ENCODE measurements around the gene ZBTB21. TPM values are rescaled to one million over a fixed set of nuclear protein-coding genes. Genes with fewer than 3 reads are reported as not detected.

Gene ZBTB21
- total RNA-seq, 1 experiment from 2014 or later, result 18.1 TPM

- Histone ChIP-seq H2AFZ (ENCODE audit: low read length) (no peak overlapping the region), H3K23me2 (ENCODE audit: insufficient read length, low read depth, low read length, poor library complexity, severe bottlenecking) (peaks cover 3% of the 10 kb centered on the region), H3K79me2 (ENCODE audit: insufficient read depth, low read length) (no peaks in the 10 kb centered on the region), H3K4ac (ENCODE audit: low read depth, low read length) (no peak overlapping the region), H3K9ac (ENCODE audit: extremely low read depth, insufficient read length, low read length) (no peak overlapping the region), H3K4me1 (ENCODE audit: insufficient read depth, low read length) (no peaks in the 10 kb centered on the region), H3K79me1 (ENCODE audit: insufficient read depth, low read depth, low read length, poor library complexity, severe bottlenecking) (no peaks in the 10 kb centered on the region), H3K4me2 (ENCODE audit: insufficient read depth, insufficient read length, low read length) (no peak overlapping the region), H3K14ac (ENCODE audit: insufficient read depth, low read length) (peak overlapping the region; percentile 63; the same call in 1 of the 2 replicates), H2BK15ac (ENCODE audit: low read depth, low read length) (no peak overlapping the region), H4K5ac (ENCODE audit: insufficient read length, low read depth, low read length) (no peak overlapping the region), H2BK120ac (ENCODE audit: low read depth, low read length, poor library complexity, severe bottlenecking) (no peak overlapping the region), H2BK5ac (ENCODE audit: insufficient read length, low read length) (no peak overlapping the region), H2BK12ac (ENCODE audit: insufficient read length, low read depth, low read length) (no peak overlapping the region), H3T11ph (ENCODE audit: low read length) (no peak overlapping the region), H3K27ac (ENCODE audit: insufficient read length, low read depth, low read length) (no peak overlapping the region), H4K91ac (ENCODE audit: insufficient read length, low read depth, low read length) (no peak overlapping the region), H4K20me1 (ENCODE audit: control insufficient read depth, insufficient read depth, insufficient read length) (no peaks in the 10 kb centered on the region), H3K23ac (ENCODE audit: insufficient read length, low read depth, low read length) (no peak overlapping the region), H4K8ac (replicated peaks; ENCODE audit: insufficient read length, low read depth, low read length) (no peak overlapping the region), H3K27me3 (ENCODE audit: insufficient read depth, low read length) (no peaks in the 10 kb centered on the region), H2BK20ac (ENCODE audit: low read depth, low read length, poor library complexity, severe bottlenecking) (no peak overlapping the region), H2AK5ac (ENCODE audit: insufficient read length, low read length) (no peak overlapping the region), H3K9me3 (ENCODE audit: control insufficient read depth, low read depth, low read length) (no peaks in the 10 kb centered on the region), H3K56ac (ENCODE audit: insufficient read length, low read depth, low read length) (no peak overlapping the region), H3K18ac (ENCODE audit: insufficient read length, low read depth, low read length) (no peak overlapping the region)
- Mint-ChIP-seq H3K9me3 (peaks cover 0 to 3% of the 10 kb centered on the region in 2 experiments; a peak in 2 of 5 replicates), H3K4me1 (peaks cover 13 to 17% of the 10 kb centered on the region in 2 experiments), H3K27ac (no peak overlapping the region), H3K4me3 (no peak overlapping the region), H3K27me3 (ENCODE audit: low read depth) (peaks cover 30% of the 10 kb centered on the region), H3K36me3 (ENCODE audit: insufficient read depth in 1 of 3, low read depth in 3 of 3) (no peaks in the 10 kb centered on the region)
- TF ChIP-seq CTCF (conservative IDR thresholded peaks at IDR 0.05), result no peak
- DNase-seq, result no peak
- no CpG with 5 or more reads among the region's 3 CpGs for WGBS (ENCODE audit: extremely low coverage, insufficient read length, low lambda C conversion rate)
Measured at GRCh38 chr21:42032968-42033367, 22.8 kb upstream of the ZBTB21 start.
